ENCODE results near the gene USP32. TPM values are rescaled to one million over a fixed set of nuclear protein-coding genes. Genes with fewer than 3 reads are reported as not detected.
A peak's percentile ranks its signal among the peaks of the same experiment; 100 is the strongest.

Gene USP32
- polyA plus RNA-seq, 3 donors, result 39.8 to 48.1 (median 45.7) TPM

GRCh38 chr17:60158751-60159478, 233.0 kb downstream of the USP32 start:
- DNase-seq, result no peak

- DNase-seq, result no peak
Observed at GRCh38 chr17:60157487-60158040, 234.4 kb downstream of the USP32 start.

- no peak for DNase-seq
Observed at GRCh38 chr17:60156746-60157145, 235.2 kb downstream of the USP32 start.

- no peak for DNase-seq
Observed at GRCh38 chr17:60155815-60156214, 236.1 kb downstream of the USP32 start.

- no peak for DNase-seq
Observed at GRCh38 chr17:60155427-60155814, 236.5 kb downstream of the USP32 start.

GRCh38 chr17:60154616-60155426, 237.1 kb downstream of the USP32 start:
- DNase-seq, result no peak

- DNase-seq, result no peak
Observed at GRCh38 chr17:60153606-60154390, 238.1 kb downstream of the USP32 start.

GRCh38 chr17:60151355-60151754, 240.6 kb downstream of the USP32 start:
- no peak for DNase-seq

- no peak for DNase-seq
Observed at GRCh38 chr17:60149691-60150582, 242.0 kb downstream of the USP32 start, which contains the start of gene CA4. Gene CA4, plus strand, starts transcription at chr17:60149973. Its CDS starts 62 bp downstream, at chr17:60150035.

GRCh38 chr17:60148373-60148772, 243.6 kb downstream of the USP32 start:
- DNase-seq, result no peak

GRCh38 chr17:60147553-60148223, 244.2 kb downstream of the USP32 start:
- no peak for DNase-seq

- no peak for DNase-seq
Observed at GRCh38 chr17:60146206-60146605, 245.7 kb downstream of the USP32 start.

- DNase-seq, result no peak
Observed at GRCh38 chr17:60145006-60145935, 246.7 kb downstream of the USP32 start.

- DNase-seq, result peak; percentile 75
Observed at GRCh38 chr17:60142872-60143499, 248.9 kb downstream of the USP32 start.

GRCh38 chr17:60141111-60142018, 250.6 kb downstream of the USP32 start:
- DNase-seq, result no peak

- DNase-seq, result peak; percentile 71
Observed at GRCh38 chr17:60139438-60140285, 252.3 kb downstream of the USP32 start.

All from renal pelvis (tissue), 4 donors.